Body of pancreas (tissue), 4 donors: ENCODE data around the gene BMP7.

ENCODE experiments used
- CTCF ChIP-seq, 7 experiments: fragments of 450-650 bp in 4 of 7; fragments of 200-600 bp in 3 of 7; sonication (generic) in 3 of 7; IDR thresholded peaks; one replicate each; pipeline ENCODE4 v1.5.1; 2016 to 2019; ENCODE audit warnings: antibody characterized with exemption in 7 of 7
- POLR2A ChIP-seq, 3 donors: fragments of 450-650 bp; IDR thresholded peaks; one replicate each; pipeline ENCODE4 v1.6.1; 2016; ENCODE audit warnings: antibody characterized with exemption in 3 of 3, mild to moderate bottlenecking in 2 of 3

- TF ChIP-seq CTCF (IDR thresholded peaks at IDR 0.05), result no peak
- no peak for TF ChIP-seq POLR2A (IDR thresholded peaks at IDR 0.05)
Observed at GRCh38 chr20:57312138-57312537, 45.7 kb upstream of the BMP7 start.
